H9 (cell line): ENCODE results near the gene TNK2. TPM values are rescaled to one million over a fixed set of nuclear protein-coding genes. Genes with fewer than 3 reads are reported as not detected.

Source experiments
- DNase-seq: peaks from one replicate; pipeline ENCODE4 v3.0.0-alpha.2; 2017
- H2AFZ ChIP-seq: one replicate; pipeline ENCODE4 v1.6.1; 2013; ENCODE audit warnings: mild to moderate bottlenecking, low read length, control low read depth, moderate library complexity
- H2AK5ac ChIP-seq: 2 replicates; pipeline ENCODE4 v1.6.1; 2013; ENCODE audit warnings: low read length, control low read depth, mixed read lengths; ENCODE audit not compliant: insufficient read length
- H2BK120ac ChIP-seq: one replicate; pipeline ENCODE4 v1.6.1; 2013; ENCODE audit warnings: low read depth, mild to moderate bottlenecking, low read length, control low read depth, inconsistent platforms; ENCODE audit not compliant: poor library complexity, severe bottlenecking
- H2BK12ac ChIP-seq: 2 replicates; pipeline ENCODE4 v1.6.1; 2013; ENCODE audit warnings: low read length, control low read depth, mixed read lengths, low read depth; ENCODE audit not compliant: insufficient read length
- H2BK15ac ChIP-seq: 2 replicates; pipeline ENCODE4 v1.6.1; 2013; ENCODE audit warnings: low read depth, low read length, control low read depth
- H2BK20ac ChIP-seq: one replicate; pipeline ENCODE4 v1.6.1; 2013; ENCODE audit warnings: low read depth, mild to moderate bottlenecking, low read length, control low read depth, inconsistent platforms; ENCODE audit not compliant: poor library complexity, severe bottlenecking
- H2BK5ac ChIP-seq: 2 replicates; pipeline ENCODE4 v1.6.1; 2013; ENCODE audit warnings: low read length, control low read depth, mixed read lengths; ENCODE audit not compliant: insufficient read length
- H3K14ac ChIP-seq: 2 replicates; pipeline ENCODE4 v1.6.1; 2013; ENCODE audit warnings: low read length, control low read depth; ENCODE audit not compliant: insufficient read depth
- H3K18ac ChIP-seq: 2 replicates; pipeline ENCODE4 v1.6.1; 2013; ENCODE audit warnings: low read depth, mild to moderate bottlenecking, mixed read lengths, low read length, control low read depth; ENCODE audit not compliant: insufficient read length
- H3K23ac ChIP-seq: 2 replicates; pipeline ENCODE4 v1.6.1; 2013; ENCODE audit warnings: low read length, control low read depth, mixed read lengths, low read depth; ENCODE audit not compliant: insufficient read length
- H3K23me2 ChIP-seq: 2 replicates; pipeline ENCODE4 v1.6.1; 2013; ENCODE audit warnings: low read depth, mild to moderate bottlenecking, mixed read lengths, low read length, control low read depth; ENCODE audit not compliant: insufficient read length, poor library complexity, severe bottlenecking
- H3K27ac ChIP-seq: 2 replicates; pipeline ENCODE4 v1.5.1; 2013; ENCODE audit warnings: low read length, control low read depth, mixed read lengths, low read depth; ENCODE audit not compliant: insufficient read length
- H3K27me3 ChIP-seq: 2 replicates; pipeline ENCODE4 v1.6.1; 2013; ENCODE audit warnings: low read length, control low read depth, inconsistent platforms; ENCODE audit not compliant: insufficient read depth
- H3K4ac ChIP-seq: 2 replicates; pipeline ENCODE4 v1.6.1; 2013; ENCODE audit warnings: low read depth, mild to moderate bottlenecking, control low read depth, inconsistent platforms, low read length, moderate library complexity
- H3K4me1 ChIP-seq: 2 replicates; pipeline ENCODE4 v1.6.1; 2013; ENCODE audit warnings: low read length, control low read depth, inconsistent platforms; ENCODE audit not compliant: insufficient read depth
- H3K4me2 ChIP-seq: 2 replicates; pipeline ENCODE4 v1.6.1; 2013; ENCODE audit warnings: low read length, control low read depth, mixed read lengths; ENCODE audit not compliant: insufficient read length, insufficient read depth
- H3K56ac ChIP-seq: 2 replicates; pipeline ENCODE4 v1.6.1; 2013; ENCODE audit warnings: low read depth, mild to moderate bottlenecking, mixed read lengths, low read length, control low read depth; ENCODE audit not compliant: insufficient read length
- H3K79me1 ChIP-seq: 2 replicates; pipeline ENCODE4 v1.6.1; 2013; ENCODE audit warnings: low read depth, mild to moderate bottlenecking, moderate library complexity, low read length, control low read depth, inconsistent platforms; ENCODE audit not compliant: insufficient read depth, poor library complexity, severe bottlenecking
- H3K79me2 ChIP-seq: 2 replicates; pipeline ENCODE4 v1.6.1; 2013; ENCODE audit warnings: low read length, control low read depth, inconsistent platforms; ENCODE audit not compliant: insufficient read depth
- H3K9ac ChIP-seq: 2 replicates; pipeline ENCODE4 v1.6.1; 2013; ENCODE audit warnings: low read length, control low read depth, mixed read lengths; ENCODE audit not compliant: insufficient read length; ENCODE audit errors: extremely low read depth
- H3K9me3 ChIP-seq: one replicate; pipeline ENCODE4 v1.6.1; 2013; ENCODE audit warnings: low read depth, low read length, inconsistent platforms; ENCODE audit not compliant: control insufficient read depth
- H3T11ph ChIP-seq: one replicate; pipeline ENCODE4 v1.6.1; 2013; ENCODE audit warnings: mild to moderate bottlenecking, low read length, control low read depth, inconsistent platforms
- H4K20me1 ChIP-seq: one replicate; pipeline ENCODE4 v1.6.1; 2013; ENCODE audit not compliant: control insufficient read depth, insufficient read length, insufficient read depth
- H4K5ac ChIP-seq: 2 replicates; pipeline ENCODE4 v1.6.1; 2013; ENCODE audit warnings: low read depth, mild to moderate bottlenecking, mixed read lengths, low read length, control low read depth; ENCODE audit not compliant: insufficient read length
- H4K8ac ChIP-seq: replicated peaks from 2 replicates; pipeline ENCODE4 v1.6.1; 2013; ENCODE audit warnings: low read length, control low read depth, mixed read lengths, low read depth; ENCODE audit not compliant: insufficient read length
- H4K91ac ChIP-seq: 2 replicates; pipeline ENCODE4 v1.6.1; 2013; ENCODE audit warnings: low read depth, mild to moderate bottlenecking, moderate library complexity, mixed read lengths, low read length, control low read depth; ENCODE audit not compliant: insufficient read length
- H3K27ac Mint-ChIP-seq, 3 experiments: 2 replicates in 2 of 3; 3 replicates in 1 of 3; pipeline ENCODE4 v1.8.0; 2020 to 2021; ENCODE audit warnings: mixed read lengths in 3 of 3, mild to moderate bottlenecking in 1 of 3, moderate library complexity in 1 of 3
- H3K27me3 Mint-ChIP-seq: 2 replicates; pipeline ENCODE4 v1.8.0; 2021; ENCODE audit warnings: low read depth, mild to moderate bottlenecking, moderate library complexity, mixed read lengths
- H3K36me3 Mint-ChIP-seq, 3 experiments: 2 replicates in 2 of 3; 3 replicates in 1 of 3; pipeline ENCODE4 v1.8.0; 2020 to 2021; ENCODE audit warnings: low read depth in 3 of 3, mixed read lengths in 3 of 3; ENCODE audit not compliant: insufficient read depth in 1 of 3
- H3K4me1 Mint-ChIP-seq, 2 experiments: 2 replicates each; pipeline ENCODE4 v1.8.0; 2020; ENCODE audit warnings: mixed read lengths in 2 of 2
- H3K4me3 Mint-ChIP-seq, 2 experiments: 2 replicates in 1 of 2; 3 replicates in 1 of 2; pipeline ENCODE4 v1.8.0; 2020 to 2021; ENCODE audit warnings: mild to moderate bottlenecking in 2 of 2, mixed read lengths in 2 of 2, moderate library complexity in 1 of 2
- H3K9me3 Mint-ChIP-seq, 2 experiments: 2 replicates in 1 of 2; 3 replicates in 1 of 2; pipeline ENCODE4 v1.8.0; 2020; ENCODE audit warnings: mild to moderate bottlenecking in 2 of 2, mixed read lengths in 2 of 2, moderate library complexity in 1 of 2
- WGBS: extraction: QIAGEN DNeasy Blood & Tissue Kit; methylation state at CpG from one replicate; pipeline ENCODE4 v1.1.7; 2013; ENCODE audit warnings: missing lambda C conversion rate, low lambda C conversion rate, mixed read lengths; ENCODE audit not compliant: insufficient read length; ENCODE audit errors: extremely low coverage; 5-methylcytosine and 5-hydroxymethylcytosine counted together
- total RNA-seq: library from RNA; stranded (reverse); gene quantifications from 2 replicates; pipeline ENCODE4 v1.2.1, GENCODE V29; 2021
- TF ChIP-seq, protein P1 (sequence below): fragments of 200-600 bp; sonication (generic); conservative IDR thresholded peaks from 3 replicates; pipeline ENCODE4 v1.8.0; 2021; ENCODE audit warnings: antibody characterized with exemption, mild to moderate bottlenecking

The TNK2 gene
- total RNA-seq, 1 experiment from 2014 or later, result 34.5 TPM

GRCh38 chr3:195906865-195907683 lies 1.3 kb downstream of the TNK2 start:
- Histone ChIP-seq H2BK12ac (no peak overlapping the region), H3K56ac (no peak overlapping the region), H3K27ac (no peak overlapping the region), H3K4ac (no peak overlapping the region), H4K20me1 (no peaks in the 10 kb centered on the region), H2BK15ac (no peak overlapping the region), H2AK5ac (no peak overlapping the region), H3K23ac (no peak overlapping the region), H4K91ac (no peak overlapping the region), H3K23me2 (peaks cover 18% of the 10 kb centered on the region), H3K14ac (no peak overlapping the region), H4K8ac (no peak overlapping the region), H3K9ac (no peak overlapping the region), H3K79me2 (peaks cover 4% of the 10 kb centered on the region; the same call in 1 of the 2 replicates), H3K9me3 (no peaks in the 10 kb centered on the region), H2BK120ac (no peak overlapping the region), H3K4me2 (no peak overlapping the region), H3K27me3 (no peaks in the 10 kb centered on the region), H3T11ph (no peak overlapping the region), H3K79me1 (no peaks in the 10 kb centered on the region), H3K18ac (no peak overlapping the region), H2BK20ac (no peak overlapping the region), H2AFZ (no peak overlapping the region), H3K4me1 (peaks cover 4% of the 10 kb centered on the region; the same call in 1 of the 2 replicates), H4K5ac (no peak overlapping the region), H2BK5ac (no peak overlapping the region)
- Mint-ChIP-seq H3K27me3 (peaks cover 8% of the 10 kb centered on the region), H3K4me1 (peaks cover 28 to 34% of the 10 kb centered on the region in 2 experiments), H3K36me3 (peaks cover 0 to 4% (median 0%) of the 10 kb centered on the region in 3 experiments; a peak in 4 of 7 replicates), H3K4me3 (peak overlapping the region; percentile 79 to 91), H3K27ac (no peak overlapping the region), H3K9me3 (no peaks in the 10 kb centered on the region)
- TF ChIP-seq, protein P1, sequence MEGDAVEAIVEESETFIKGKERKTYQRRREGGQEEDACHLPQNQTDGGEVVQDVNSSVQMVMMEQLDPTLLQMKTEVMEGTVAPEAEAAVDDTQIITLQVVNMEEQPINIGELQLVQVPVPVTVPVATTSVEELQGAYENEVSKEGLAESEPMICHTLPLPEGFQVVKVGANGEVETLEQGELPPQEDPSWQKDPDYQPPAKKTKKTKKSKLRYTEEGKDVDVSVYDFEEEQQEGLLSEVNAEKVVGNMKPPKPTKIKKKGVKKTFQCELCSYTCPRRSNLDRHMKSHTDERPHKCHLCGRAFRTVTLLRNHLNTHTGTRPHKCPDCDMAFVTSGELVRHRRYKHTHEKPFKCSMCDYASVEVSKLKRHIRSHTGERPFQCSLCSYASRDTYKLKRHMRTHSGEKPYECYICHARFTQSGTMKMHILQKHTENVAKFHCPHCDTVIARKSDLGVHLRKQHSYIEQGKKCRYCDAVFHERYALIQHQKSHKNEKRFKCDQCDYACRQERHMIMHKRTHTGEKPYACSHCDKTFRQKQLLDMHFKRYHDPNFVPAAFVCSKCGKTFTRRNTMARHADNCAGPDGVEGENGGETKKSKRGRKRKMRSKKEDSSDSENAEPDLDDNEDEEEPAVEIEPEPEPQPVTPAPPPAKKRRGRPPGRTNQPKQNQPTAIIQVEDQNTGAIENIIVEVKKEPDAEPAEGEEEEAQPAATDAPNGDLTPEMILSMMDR, result peak; percentile 25; the same call in 1 of the 3 replicates
- DNase-seq, result no peak
- WGBS, result no CpG with 5 or more reads among the region's 23 CpGs
